ENCODE measurements around the gene MFAP2. TPM values are rescaled to one million over a fixed set of nuclear protein-coding genes. Genes with fewer than 3 reads are reported as not detected.
"Not testable (repeated sequence)": the region's sequence is repeated elsewhere in the genome, so short reads cannot be mapped to it uniquely, and the experiment has no call there.

The MFAP2 gene
- total and polyA plus RNA-seq, 2 of the 8 experiments (the other 6 are each of a cell fraction or from before 2014, with no cell fraction given), result 172 to 326 TPM

- not testable (repeated sequence) for FAIRE-seq; DNase-seq (ENCODE audit: low read depth in 1 of 2, low spot score in 2 of 2)
Observed at GRCh38 chr1:16948282-16948891, 32.0 kb downstream of the MFAP2 start.

More at GRCh38 chr1:16948282-16948891, 32.0 kb downstream of the MFAP2 start:
- H2BK120ac ChIP-seq (replicated peaks; ENCODE audit: low read depth, low read length); H3K23ac ChIP-seq (ENCODE audit: insufficient read length); H3K27me3 ChIP-seq (replicated peaks in 1 of 4; ENCODE audit: control insufficient read depth in 3 of 4, extremely low read depth in 1 of 4, insufficient read depth in 3 of 4, low read length in 3 of 4); H2BK15ac ChIP-seq (ENCODE audit: low read length); H2BK12ac ChIP-seq (ENCODE audit: low read depth, low read length); H4K5ac ChIP-seq (ENCODE audit: insufficient read length, low read depth, low read length); H3K79me1 ChIP-seq (ENCODE audit: low read depth, low read length); H4K20me1 ChIP-seq (replicated peaks in 1 of 2; ENCODE audit: control insufficient read depth in 1 of 2, insufficient read depth in 2 of 2, low read length in 2 of 2); H3K9ac ChIP-seq (replicated peaks in 1 of 4; ENCODE audit: extremely low read depth in 1 of 4, low read depth in 3 of 4, low read length in 3 of 4); H4K91ac ChIP-seq (replicated peaks; ENCODE audit: insufficient read length, low read length); H2AFZ ChIP-seq (ENCODE audit: low read length); H3K4me2 ChIP-seq (ENCODE audit: insufficient read depth in 1 of 2, low read depth in 2 of 2, low read length in 2 of 2); H3K79me2 ChIP-seq (ENCODE audit: control insufficient read depth in 1 of 2, insufficient read depth in 2 of 2, low read length in 2 of 2); H3K56ac ChIP-seq (replicated peaks; ENCODE audit: insufficient read length, low read depth, low read length); H3K9me3 ChIP-seq (ENCODE audit: insufficient read depth in 2 of 2, low read depth in 1 of 2, low read length in 1 of 2); H3K4me1 ChIP-seq (replicated peaks in 1 of 4; ENCODE audit: control insufficient read depth in 3 of 4, insufficient read depth in 4 of 4, low read length in 3 of 4); H3K27ac ChIP-seq (ENCODE audit: low read depth, low read length); H4K8ac ChIP-seq (ENCODE audit: extremely low read depth, insufficient read depth, low read length); H3K23me2 ChIP-seq (ENCODE audit: low read depth, low read length); H2BK20ac ChIP-seq (ENCODE audit: low read length); H3K4ac ChIP-seq (replicated peaks; ENCODE audit: insufficient read length, low read depth, low read length); H3K4me3 ChIP-seq (ENCODE audit: extremely low read depth in 1 of 4, insufficient read depth in 2 of 4, low read depth in 3 of 4, low read length in 4 of 4); H3K14ac ChIP-seq (ENCODE audit: insufficient read length); H2AK5ac ChIP-seq (ENCODE audit: low read depth, low read length); H3K18ac ChIP-seq (ENCODE audit: extremely low read depth, low read length); H2BK5ac ChIP-seq (ENCODE audit: low read depth, low read length): not testable (repeated sequence)
- POLR2A ChIA-PET (ENCODE audit: partially characterized antibody), result interaction anchor here (0.6 kb wide), 1 partner anchor 337 kb away, joined by 3 read pairs; no protein-coding TSS in a partner anchor
- CTCF ChIA-PET (ENCODE audit: partially characterized antibody), result interaction anchor here (0.6 to 8.9 kb wide), 17 partner anchors 8 to 1333 kb away, joined by 3 to 155 read pairs (median 5); no protein-coding TSS in a partner anchor
- peaks cover 0 to 23% (median 6%) of the 10 kb centered on the region in 4 experiments; a peak in 6 of 8 replicates for H3K36me3 ChIP-seq (ENCODE audit: control insufficient read depth in 2 of 4, insufficient read depth in 4 of 4, low read length in 3 of 4)
- WGBS, 2 experiments (ENCODE audit: extremely low coverage in 1 of 2, insufficient coverage in 1 of 2, insufficient read length in 1 of 2, insufficient replicate concordance in 2 of 2, low coverage in 1 of 2, low lambda C conversion rate in 2 of 2, missing lambda C conversion rate in 1 of 2), result 88% methylated on average over 25 of the region's 26 CpGs; no CpG with 5 or more reads in 1 of the 2 experiments
